ENCODE data around the gene VPS72.

VPS72 gene

GRCh38 chr1:151144474-151145303 is 45.3 kb downstream of the VPS72 start:
- DNase-seq: no peak
- H3K4me1 ChIP-seq: peaks cover 5% of the 10 kb centered on the region
- no peaks in the 10 kb centered on the region for H3K9me3 ChIP-seq
- H3K27me3 ChIP-seq: no peaks in the 10 kb centered on the region
- no peak overlapping the region for H3K4me3 ChIP-seq (ENCODE audit: low read depth, low read length)
- H3K36me3 ChIP-seq: no peaks in the 10 kb centered on the region
- TF ChIP-seq, protein P1, sequence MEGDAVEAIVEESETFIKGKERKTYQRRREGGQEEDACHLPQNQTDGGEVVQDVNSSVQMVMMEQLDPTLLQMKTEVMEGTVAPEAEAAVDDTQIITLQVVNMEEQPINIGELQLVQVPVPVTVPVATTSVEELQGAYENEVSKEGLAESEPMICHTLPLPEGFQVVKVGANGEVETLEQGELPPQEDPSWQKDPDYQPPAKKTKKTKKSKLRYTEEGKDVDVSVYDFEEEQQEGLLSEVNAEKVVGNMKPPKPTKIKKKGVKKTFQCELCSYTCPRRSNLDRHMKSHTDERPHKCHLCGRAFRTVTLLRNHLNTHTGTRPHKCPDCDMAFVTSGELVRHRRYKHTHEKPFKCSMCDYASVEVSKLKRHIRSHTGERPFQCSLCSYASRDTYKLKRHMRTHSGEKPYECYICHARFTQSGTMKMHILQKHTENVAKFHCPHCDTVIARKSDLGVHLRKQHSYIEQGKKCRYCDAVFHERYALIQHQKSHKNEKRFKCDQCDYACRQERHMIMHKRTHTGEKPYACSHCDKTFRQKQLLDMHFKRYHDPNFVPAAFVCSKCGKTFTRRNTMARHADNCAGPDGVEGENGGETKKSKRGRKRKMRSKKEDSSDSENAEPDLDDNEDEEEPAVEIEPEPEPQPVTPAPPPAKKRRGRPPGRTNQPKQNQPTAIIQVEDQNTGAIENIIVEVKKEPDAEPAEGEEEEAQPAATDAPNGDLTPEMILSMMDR (IDR thresholded peaks at IDR 0.05; ENCODE audit: low read depth, low read length): no peak

GRCh38 chr1:151143986-151144385 is 46.0 kb downstream of the VPS72 start:
- Histone ChIP-seq H3K4me1 (peaks cover 5% of the 10 kb centered on the region), H3K4me3 (ENCODE audit: low read depth, low read length) (no peak overlapping the region), H3K27me3 (no peaks in the 10 kb centered on the region), H3K36me3 (no peaks in the 10 kb centered on the region), H3K9me3 (no peaks in the 10 kb centered on the region)
- TF ChIP-seq, protein P1 (IDR thresholded peaks at IDR 0.05; ENCODE audit: low read depth, low read length): no peak
- no peak for DNase-seq

- Histone ChIP-seq H3K4me3 (ENCODE audit: low read depth, low read length) (no peak overlapping the region), H3K27me3 (no peaks in the 10 kb centered on the region), H3K4me1 (peaks cover 5% of the 10 kb centered on the region), H3K9me3 (no peaks in the 10 kb centered on the region), H3K36me3 (no peaks in the 10 kb centered on the region)
- DNase-seq: no peak
- TF ChIP-seq, protein P1 (IDR thresholded peaks at IDR 0.05; ENCODE audit: low read depth, low read length): no peak
Observed at GRCh38 chr1:151143057-151143435, 47.0 kb downstream of the VPS72 start.

DNA sequence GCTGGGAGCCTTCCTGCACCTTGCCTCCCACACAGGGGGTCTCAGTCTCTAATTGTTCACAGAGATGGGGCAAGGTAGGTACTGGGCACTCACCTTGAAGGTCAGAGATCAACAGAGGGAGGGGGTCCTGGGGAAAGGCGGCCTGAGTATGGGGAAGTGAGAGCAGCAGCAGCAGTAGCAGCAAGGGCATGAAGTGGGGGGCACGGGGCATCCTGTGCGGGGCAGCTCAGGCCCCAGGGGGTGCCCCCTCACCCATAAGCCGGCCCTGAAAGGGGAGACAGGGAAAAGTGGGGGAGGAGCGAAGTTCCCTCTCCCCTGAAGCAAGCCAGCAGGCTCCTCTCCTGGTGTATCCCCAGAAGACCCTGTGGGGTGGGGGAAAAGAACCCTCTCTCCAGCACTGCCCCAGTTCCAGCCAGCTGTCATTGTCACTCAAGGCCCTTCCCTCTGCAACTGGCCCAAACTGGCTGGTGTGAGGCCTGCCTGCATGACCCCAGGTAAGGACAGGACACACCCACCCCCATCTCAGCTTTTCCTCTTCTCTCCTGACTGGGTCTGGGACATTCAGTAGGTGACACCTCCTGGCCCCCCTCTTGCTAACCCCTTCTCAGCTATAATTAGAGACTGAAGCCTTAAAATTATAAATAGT is 47.5 kb downstream of the VPS72 start:
- DNase-seq: no peak
- H3K36me3 ChIP-seq: no peaks in the 10 kb centered on the region
- TF ChIP-seq, protein P1 (IDR thresholded peaks at IDR 0.05; ENCODE audit: low read depth, low read length): no peak
- peaks cover 5% of the 10 kb centered on the region for H3K4me1 ChIP-seq
- no peak overlapping the region for H3K4me3 ChIP-seq (ENCODE audit: low read depth, low read length)
- H3K27me3 ChIP-seq: no peaks in the 10 kb centered on the region
- no peaks in the 10 kb centered on the region for H3K9me3 ChIP-seq

- H3K4me3 ChIP-seq (ENCODE audit: low read depth, low read length): no peak overlapping the region
- H3K9me3 ChIP-seq: no peaks in the 10 kb centered on the region
- H3K36me3 ChIP-seq: no peaks in the 10 kb centered on the region
- no peaks in the 10 kb centered on the region for H3K4me1 ChIP-seq
- no peaks in the 10 kb centered on the region for H3K27me3 ChIP-seq
- TF ChIP-seq, protein P1 (IDR thresholded peaks at IDR 0.05; ENCODE audit: low read depth, low read length): no peak
- DNase-seq: no peak
Observed at GRCh38 chr1:151137789-151138188, 52.2 kb downstream of the VPS72 start.

Measured in BE2C (cell line).